Measurements from ENCODE around the gene CCDC160. TPM values are rescaled to one million over a fixed set of nuclear protein-coding genes. Genes with fewer than 3 reads are reported as not detected.
"Not testable (repeated sequence)": the region's sequence is repeated elsewhere in the genome, so short reads cannot be mapped to it uniquely, and the experiment has no call there.

Gene CCDC160
- total and polyA plus RNA-seq, 5 donors: 0.34 TPM; not detected in 4

GRCh38 chrX:134244043-134244442 is 7.1 kb downstream of the CCDC160 start:
- ATAC-seq: no peak
- intact Hi-C loops (cut with DNase I): no loop called here
- Histone ChIP-seq H3K9me3 (ENCODE audit: control insufficient read depth, low read length) (no peaks in the 10 kb centered on the region), H3K27ac (ENCODE audit: low read length) (no peak overlapping the region), H3K4me1 (ENCODE audit: control insufficient read depth, insufficient read depth, low read length) (no peaks in the 10 kb centered on the region), H3K4me3 (ENCODE audit: low read length) (no peak overlapping the region), H3K27me3 (ENCODE audit: control insufficient read depth, insufficient read depth) (no peaks in the 10 kb centered on the region)
- DNase-seq: no peak

- no peak for DNase-seq
- intact Hi-C loops (cut with DNase I): no loop called here
Observed at GRCh38 chrX:134246282-134246681, 9.3 kb downstream of the CCDC160 start.

GRCh38 chrX:134247492-134247891 is 10.5 kb downstream of the CCDC160 start:
- Histone ChIP-seq H3K27ac (ENCODE audit: low read length) (no peak overlapping the region), H3K9me3 (ENCODE audit: control insufficient read depth, low read length) (no peaks in the 10 kb centered on the region), H3K4me3 (ENCODE audit: low read length) (no peak overlapping the region), H3K4me1 (ENCODE audit: control insufficient read depth, insufficient read depth, low read length) (no peaks in the 10 kb centered on the region), H3K27me3 (ENCODE audit: control insufficient read depth, insufficient read depth) (no peaks in the 10 kb centered on the region)
- DNase-seq (no peak), ATAC-seq (no peak)
- 87% methylated on average over 3 of the region's 3 CpGs for WGBS
- intact Hi-C loops (cut with DNase I): no loop called here

More at GRCh38 chrX:134246282-134246681, 9.3 kb downstream of the CCDC160 start:
- H3K4me1 ChIP-seq (ENCODE audit: control insufficient read depth, insufficient read depth, low read length): no peaks in the 10 kb centered on the region
- no peak overlapping the region for H3K4me3 ChIP-seq (ENCODE audit: low read length)
- no peaks in the 10 kb centered on the region for H3K27me3 ChIP-seq (ENCODE audit: control insufficient read depth, insufficient read depth)
- no peak for ATAC-seq
- 47% methylated on average over 7 of the region's 7 CpGs for WGBS
- no peaks in the 10 kb centered on the region for H3K9me3 ChIP-seq (ENCODE audit: control insufficient read depth, low read length)
- no peak overlapping the region for H3K27ac ChIP-seq (ENCODE audit: low read length)

- H3K4me1 ChIP-seq (ENCODE audit: control insufficient read depth, insufficient read depth, low read length): no peaks in the 10 kb centered on the region
- H3K4me3 ChIP-seq (ENCODE audit: low read length): no peak overlapping the region
- no peaks in the 10 kb centered on the region for H3K9me3 ChIP-seq (ENCODE audit: control insufficient read depth, low read length)
- no peaks in the 10 kb centered on the region for H3K27me3 ChIP-seq (ENCODE audit: control insufficient read depth, insufficient read depth)
- ATAC-seq (no peak), DNase-seq (no peak)
- no peak overlapping the region for H3K27ac ChIP-seq (ENCODE audit: low read length)
- intact Hi-C loops (cut with DNase I): no loop called here
Observed at GRCh38 chrX:134249241-134249640, 12.3 kb downstream of the CCDC160 start.

- no peaks in the 10 kb centered on the region for H3K9me3 ChIP-seq (ENCODE audit: control insufficient read depth, low read length)
- DNase-seq: no peak
- WGBS: 37% methylated on average over 1 of the region's 1 CpG
- no peak overlapping the region for H3K27ac ChIP-seq (ENCODE audit: low read length)
- ATAC-seq: no peak
- intact Hi-C loops (cut with DNase I): no loop called here
- H3K27me3 ChIP-seq (ENCODE audit: control insufficient read depth, insufficient read depth): no peaks in the 10 kb centered on the region
- H3K4me1 ChIP-seq (ENCODE audit: control insufficient read depth, insufficient read depth, low read length): no peaks in the 10 kb centered on the region
- H3K4me3 ChIP-seq (ENCODE audit: low read length): no peak overlapping the region
Observed at GRCh38 chrX:134251241-134251640, 14.3 kb downstream of the CCDC160 start.

GRCh38 chrX:134254511-134254910 is 17.5 kb downstream of the CCDC160 start:
- no peaks in the 10 kb centered on the region for H3K27me3 ChIP-seq (ENCODE audit: control insufficient read depth, insufficient read depth)
- intact Hi-C loops (cut with DNase I): no loop called here
- ATAC-seq (no peak), DNase-seq (no peak)
- no peaks in the 10 kb centered on the region for H3K4me1 ChIP-seq (ENCODE audit: control insufficient read depth, insufficient read depth, low read length)
- no peak overlapping the region for H3K4me3 ChIP-seq (ENCODE audit: low read length)
- H3K9me3 ChIP-seq (ENCODE audit: control insufficient read depth, low read length): no peaks in the 10 kb centered on the region
- H3K27ac ChIP-seq (ENCODE audit: low read length): no peak overlapping the region

DNA sequence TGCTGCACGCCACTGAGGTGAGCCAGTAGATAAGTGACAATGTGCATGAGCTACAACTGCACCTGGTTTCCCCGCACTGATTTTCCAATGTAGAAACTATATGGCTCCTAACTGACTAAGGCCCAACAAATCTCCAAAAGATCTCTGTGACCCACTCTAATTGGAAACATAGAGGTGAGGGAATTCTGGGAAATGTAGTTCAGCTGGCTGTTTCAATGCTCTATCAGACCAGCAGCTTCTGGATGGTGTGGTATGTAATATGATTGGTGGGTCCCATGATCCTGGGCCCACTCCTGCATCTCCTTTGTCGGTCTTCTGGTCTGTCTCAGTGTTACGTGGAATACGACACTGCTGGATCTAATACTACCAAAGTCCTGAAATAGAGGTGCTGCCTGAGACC is 18.6 kb downstream of the CCDC160 start:
- H3K4me1 ChIP-seq (ENCODE audit: control insufficient read depth, insufficient read depth, low read length): no peaks in the 10 kb centered on the region
- H3K9me3 ChIP-seq (ENCODE audit: control insufficient read depth, low read length): no peaks in the 10 kb centered on the region
- H3K27ac ChIP-seq (ENCODE audit: low read length): no peak overlapping the region
- DNase-seq: no peak
- no peaks in the 10 kb centered on the region for H3K27me3 ChIP-seq (ENCODE audit: control insufficient read depth, insufficient read depth)
- no peak for ATAC-seq
- WGBS: 96% methylated on average over 5 of the region's 5 CpGs
- intact Hi-C loops (cut with DNase I): no loop called here
- no peak overlapping the region for H3K4me3 ChIP-seq (ENCODE audit: low read length)

GRCh38 chrX:134256684-134257083 is 19.7 kb downstream of the CCDC160 start:
- no peaks in the 10 kb centered on the region for H3K27me3 ChIP-seq (ENCODE audit: control insufficient read depth, insufficient read depth)
- H3K9me3 ChIP-seq (ENCODE audit: control insufficient read depth, low read length): no peaks in the 10 kb centered on the region
- no peak overlapping the region for H3K4me3 ChIP-seq (ENCODE audit: low read length)
- ATAC-seq (no peak), DNase-seq (no peak)
- H3K27ac ChIP-seq (ENCODE audit: low read length): no peak overlapping the region
- no peaks in the 10 kb centered on the region for H3K4me1 ChIP-seq (ENCODE audit: control insufficient read depth, insufficient read depth, low read length)
- 95% methylated on average over 2 of the region's 2 CpGs for WGBS
- intact Hi-C loops (cut with DNase I): no loop called here

DNA sequence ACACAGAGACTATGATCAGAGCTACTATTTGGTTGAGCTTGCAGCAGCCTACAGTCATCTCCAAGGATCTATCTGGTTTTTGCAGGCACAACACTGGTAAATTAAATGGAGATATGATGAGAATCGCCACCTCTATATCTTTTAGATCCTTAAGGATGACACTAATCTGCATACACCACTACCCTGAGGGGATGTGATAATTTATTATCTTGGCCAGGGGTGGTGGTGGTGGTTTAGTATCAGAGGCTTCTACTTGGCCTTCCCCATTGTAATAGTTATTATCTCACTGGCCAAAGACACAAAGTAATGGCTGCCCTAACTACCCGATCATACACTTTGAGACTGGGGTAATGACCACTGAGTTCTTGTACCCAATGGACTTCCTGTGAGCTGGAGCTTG is 21.2 kb downstream of the CCDC160 start:
- Histone ChIP-seq H3K4me3 (ENCODE audit: low read length) (no peak overlapping the region), H3K27me3 (ENCODE audit: control insufficient read depth, insufficient read depth) (no peaks in the 10 kb centered on the region), H3K9me3 (ENCODE audit: control insufficient read depth, low read length) (no peaks in the 10 kb centered on the region), H3K27ac (ENCODE audit: low read length) (no peak overlapping the region), H3K4me1 (ENCODE audit: control insufficient read depth, insufficient read depth, low read length) (no peaks in the 10 kb centered on the region)
- intact Hi-C loops (cut with DNase I): no loop called here
- 90% methylated on average over 2 of the region's 2 CpGs for WGBS
- no peak for ATAC-seq
- DNase-seq: no peak

- H3K9me3 ChIP-seq (ENCODE audit: control insufficient read depth, low read length); H3K27me3 ChIP-seq (ENCODE audit: control insufficient read depth, insufficient read depth); H3K4me3 ChIP-seq (ENCODE audit: low read length); ATAC-seq; H3K27ac ChIP-seq (ENCODE audit: low read length); intact Hi-C loops (cut with DNase I); H3K4me1 ChIP-seq (ENCODE audit: control insufficient read depth, insufficient read depth, low read length): not testable (repeated sequence)
- 92% methylated on average over 27 of the region's 28 CpGs for WGBS
- peak in 1 of 3 donors; percentile 49 for DNase-seq
Observed at GRCh38 chrX:134285934-134286333, 49.0 kb downstream of the CCDC160 start.

DNA sequence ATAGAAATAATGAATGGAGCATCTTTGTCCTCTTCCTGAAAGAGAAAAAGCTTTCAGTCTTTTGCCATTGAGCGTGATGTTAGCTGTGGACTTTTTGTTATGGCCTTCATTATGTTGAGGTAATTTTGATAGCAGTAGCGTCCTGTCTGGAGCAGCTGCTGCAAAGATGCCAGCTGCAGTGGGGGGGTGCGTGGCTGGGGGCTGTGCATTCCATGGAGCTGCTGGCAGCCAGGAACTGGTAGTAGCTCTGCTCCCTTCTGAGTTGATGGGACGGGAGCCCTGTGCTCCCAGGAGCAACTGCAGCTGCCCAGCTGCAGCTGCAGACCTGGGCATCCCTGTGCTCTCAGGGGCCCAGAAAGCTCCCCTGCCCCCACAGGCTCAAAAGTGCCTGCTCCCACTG is 50.4 kb downstream of the CCDC160 start:
- Histone ChIP-seq H3K9me3 (ENCODE audit: control insufficient read depth, low read length) (no peaks in the 10 kb centered on the region), H3K4me1 (ENCODE audit: control insufficient read depth, insufficient read depth, low read length) (no peaks in the 10 kb centered on the region), H3K4me3 (ENCODE audit: low read length) (no peak overlapping the region), H3K27ac (ENCODE audit: low read length) (no peak overlapping the region), H3K27me3 (ENCODE audit: control insufficient read depth, insufficient read depth) (no peaks in the 10 kb centered on the region)
- ATAC-seq (no peak), DNase-seq (no peak)
- 52% methylated on average over 4 of the region's 4 CpGs for WGBS
- intact Hi-C loops (cut with DNase I): no loop called here

GRCh38 chrX:134294548-134294947 is 57.6 kb downstream of the CCDC160 start:
- Histone ChIP-seq H3K9me3 (ENCODE audit: control insufficient read depth, low read length) (no peaks in the 10 kb centered on the region), H3K27me3 (ENCODE audit: control insufficient read depth, insufficient read depth) (no peaks in the 10 kb centered on the region), H3K4me3 (ENCODE audit: low read length) (no peak overlapping the region), H3K27ac (ENCODE audit: low read length) (no peak overlapping the region), H3K4me1 (ENCODE audit: control insufficient read depth, insufficient read depth, low read length) (no peaks in the 10 kb centered on the region)
- intact Hi-C loops (cut with DNase I): no loop called here
- DNase-seq (no peak), ATAC-seq (no peak)

Measured in right cardiac atrium (tissue), 5 donors.